ENCODE results near the gene CFAP299. TPM values are rescaled to one million over a fixed set of nuclear protein-coding genes. Genes with fewer than 3 reads are reported as not detected.

The CFAP299 gene
- total RNA-seq, 1 experiment from 2014 or later: not detected

DNA sequence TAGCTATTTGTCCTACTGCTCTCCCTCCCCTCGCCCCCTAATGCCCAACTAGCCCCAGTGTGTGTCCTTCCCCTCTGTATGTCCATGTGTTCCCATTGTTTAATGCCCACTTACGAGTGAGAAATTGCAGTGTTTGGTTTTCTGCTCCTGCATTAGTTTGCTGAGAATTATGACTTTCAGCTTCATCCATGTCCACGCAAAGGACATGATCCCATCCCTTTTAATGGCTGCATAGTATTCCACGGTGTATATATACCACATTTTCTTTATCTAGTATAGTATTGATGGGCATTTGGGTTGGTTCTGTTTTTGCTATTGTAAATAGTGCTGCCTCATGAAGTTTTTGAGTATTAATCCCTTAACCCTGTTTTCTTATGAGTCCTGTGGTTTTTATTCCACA lies 33.6 kb upstream of the CFAP299 start:
- H3K9me3 ChIP-seq (ENCODE audit: insufficient read depth, low read depth): no peaks in the 10 kb centered on the region

DNA sequence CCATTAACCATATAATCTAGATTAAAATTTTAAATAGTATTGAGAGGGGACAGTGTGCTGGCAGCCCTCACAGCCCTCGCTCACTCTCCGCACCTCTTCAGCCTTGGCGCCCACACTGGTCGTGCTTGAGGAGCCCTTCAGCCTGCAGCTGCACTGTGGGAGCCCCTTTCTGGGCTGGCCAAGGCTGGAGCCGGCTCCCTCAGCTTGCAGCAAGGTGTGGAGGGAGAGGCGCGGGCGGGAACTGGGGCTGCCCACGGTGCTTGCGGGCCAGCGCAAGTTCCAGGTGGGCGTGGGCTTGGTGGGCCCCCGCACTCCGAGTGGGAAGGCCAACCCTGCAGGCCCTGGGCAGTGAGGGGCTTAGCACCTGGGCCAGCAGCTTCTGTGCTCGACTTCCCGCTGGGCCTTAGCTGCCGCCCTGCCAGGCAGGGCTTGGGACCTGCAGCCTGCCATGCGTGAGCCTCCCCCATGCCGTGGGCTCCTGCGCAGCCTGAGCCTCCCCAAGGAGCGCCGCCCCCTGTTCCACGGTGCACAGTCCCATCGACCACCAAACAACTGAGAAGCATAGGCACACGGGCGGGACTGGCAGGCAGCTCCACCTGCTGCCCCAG lies 32.8 kb upstream of the CFAP299 start:
- H3F3A ChIP-seq (ENCODE audit: insufficient read depth, low read depth): no peaks in the 10 kb centered on the region
- no peak overlapping the region for H3K4me2 ChIP-seq
- H3K36me3 ChIP-seq (ENCODE audit: low read depth): no peaks in the 10 kb centered on the region
- no peaks in the 10 kb centered on the region for H3K4me1 ChIP-seq (replicated peaks; ENCODE audit: insufficient read depth)
- POLR2A ChIA-PET (ENCODE audit: unreplicated experiment): no interaction called here
- BruUV-seq (replicated peaks): no TSS peak
- DNase-seq: no peak
- TF ChIP-seq, protein P1, sequence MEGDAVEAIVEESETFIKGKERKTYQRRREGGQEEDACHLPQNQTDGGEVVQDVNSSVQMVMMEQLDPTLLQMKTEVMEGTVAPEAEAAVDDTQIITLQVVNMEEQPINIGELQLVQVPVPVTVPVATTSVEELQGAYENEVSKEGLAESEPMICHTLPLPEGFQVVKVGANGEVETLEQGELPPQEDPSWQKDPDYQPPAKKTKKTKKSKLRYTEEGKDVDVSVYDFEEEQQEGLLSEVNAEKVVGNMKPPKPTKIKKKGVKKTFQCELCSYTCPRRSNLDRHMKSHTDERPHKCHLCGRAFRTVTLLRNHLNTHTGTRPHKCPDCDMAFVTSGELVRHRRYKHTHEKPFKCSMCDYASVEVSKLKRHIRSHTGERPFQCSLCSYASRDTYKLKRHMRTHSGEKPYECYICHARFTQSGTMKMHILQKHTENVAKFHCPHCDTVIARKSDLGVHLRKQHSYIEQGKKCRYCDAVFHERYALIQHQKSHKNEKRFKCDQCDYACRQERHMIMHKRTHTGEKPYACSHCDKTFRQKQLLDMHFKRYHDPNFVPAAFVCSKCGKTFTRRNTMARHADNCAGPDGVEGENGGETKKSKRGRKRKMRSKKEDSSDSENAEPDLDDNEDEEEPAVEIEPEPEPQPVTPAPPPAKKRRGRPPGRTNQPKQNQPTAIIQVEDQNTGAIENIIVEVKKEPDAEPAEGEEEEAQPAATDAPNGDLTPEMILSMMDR (conservative IDR thresholded peaks at IDR 0.05): no peak
- TF ChIP-seq EZH2 (IDR thresholded peaks at IDR 0.05; ENCODE audit: low read depth): no peak
- no peaks in the 10 kb centered on the region for H3K9me3 ChIP-seq (ENCODE audit: insufficient read depth, low read depth)
- H3K4me3 ChIP-seq: no peak overlapping the region
- no peak overlapping the region for H3K27ac ChIP-seq
- H4K20me1 ChIP-seq (ENCODE audit: insufficient read depth): no peaks in the 10 kb centered on the region
- intact Hi-C loops (cut with micrococcal nuclease; ENCODE audit: unreplicated experiment): no loop called here
- no peak overlapping the region for H2AFZ ChIP-seq
- H3K27me3 ChIP-seq (ENCODE audit: insufficient read depth, low read depth): no peaks in the 10 kb centered on the region
- CTCF ChIA-PET: interaction anchor here (0.6 kb wide), 1 partner anchor 29 kb away, joined by 4 read pairs; no protein-coding TSS in a partner anchor
- no peaks in the 10 kb centered on the region for H3K79me2 ChIP-seq (ENCODE audit: low read depth)
- no peaks in the 10 kb centered on the region for H3K9me2 ChIP-seq (ENCODE audit: insufficient read depth)

More for the DNA sequence above, 33.6 kb upstream of the CFAP299 start:
- H3K79me2 ChIP-seq (ENCODE audit: low read depth): no peaks in the 10 kb centered on the region
- H3K4me1 ChIP-seq (replicated peaks; ENCODE audit: insufficient read depth): no peaks in the 10 kb centered on the region
- no peaks in the 10 kb centered on the region for H3K36me3 ChIP-seq (ENCODE audit: low read depth)
- no TSS peak for BruUV-seq (replicated peaks)
- no peak overlapping the region for H3K27ac ChIP-seq
- CTCF ChIA-PET: interaction anchor here (0.6 kb wide), 1 partner anchor 30 kb away, joined by 4 read pairs; no protein-coding TSS in a partner anchor
- intact Hi-C loops (cut with micrococcal nuclease; ENCODE audit: unreplicated experiment): no loop called here
- TF ChIP-seq, protein P1 (conservative IDR thresholded peaks at IDR 0.05): no peak
- TF ChIP-seq EZH2 (IDR thresholded peaks at IDR 0.05; ENCODE audit: low read depth): no peak
- POLR2A ChIA-PET (ENCODE audit: unreplicated experiment): no interaction called here
- H3F3A ChIP-seq (ENCODE audit: insufficient read depth, low read depth): no peaks in the 10 kb centered on the region
- H3K9me2 ChIP-seq (ENCODE audit: insufficient read depth): no peaks in the 10 kb centered on the region
- no peaks in the 10 kb centered on the region for H3K27me3 ChIP-seq (ENCODE audit: insufficient read depth, low read depth)
- no peak overlapping the region for H3K4me2 ChIP-seq
- no peak for DNase-seq
- no peaks in the 10 kb centered on the region for H4K20me1 ChIP-seq (ENCODE audit: insufficient read depth)
- H3K4me3 ChIP-seq: no peak overlapping the region
- H2AFZ ChIP-seq: no peak overlapping the region; the same call in 1 of the 2 replicates

DNA sequence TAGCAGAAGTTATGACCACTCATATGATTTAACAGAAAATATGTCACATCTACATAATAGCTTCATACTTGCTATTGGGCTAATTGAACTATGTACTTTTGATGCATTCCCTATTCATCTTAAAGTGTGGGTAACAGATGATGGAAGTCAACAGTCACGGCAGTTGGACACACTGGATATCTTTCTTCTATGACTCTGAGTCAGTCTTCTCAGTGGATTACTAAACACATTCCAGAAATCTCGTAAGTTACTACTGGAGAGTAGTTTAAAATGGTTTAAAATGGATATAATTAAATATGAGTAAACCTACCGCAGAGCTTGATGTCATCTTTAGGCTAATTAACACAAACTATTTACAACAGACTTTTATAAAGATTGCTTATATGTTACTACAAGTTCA lies 30.1 kb upstream of the CFAP299 start:
- H3F3A ChIP-seq (ENCODE audit: insufficient read depth, low read depth): no peaks in the 10 kb centered on the region
- H4K20me1 ChIP-seq (ENCODE audit: insufficient read depth): no peaks in the 10 kb centered on the region
- TF ChIP-seq EZH2 (IDR thresholded peaks at IDR 0.05; ENCODE audit: low read depth): no peak
- TF ChIP-seq, protein P1 (conservative IDR thresholded peaks at IDR 0.05): no peak
- H3K36me3 ChIP-seq (ENCODE audit: low read depth): no peaks in the 10 kb centered on the region
- H2AFZ ChIP-seq: no peak overlapping the region
- ChIA-PET CTCF (no interaction called here), POLR2A (ENCODE audit: unreplicated experiment) (no interaction called here)
- H3K79me2 ChIP-seq (ENCODE audit: low read depth): no peaks in the 10 kb centered on the region
- H3K4me1 ChIP-seq (replicated peaks; ENCODE audit: insufficient read depth): no peaks in the 10 kb centered on the region
- H3K4me2 ChIP-seq: no peak overlapping the region
- no peak for DNase-seq
- H3K27ac ChIP-seq: no peak overlapping the region
- H3K4me3 ChIP-seq: no peak overlapping the region
- BruUV-seq (replicated peaks): no TSS peak
- H3K9me3 ChIP-seq (ENCODE audit: insufficient read depth, low read depth): no peaks in the 10 kb centered on the region
- no peaks in the 10 kb centered on the region for H3K27me3 ChIP-seq (ENCODE audit: insufficient read depth, low read depth)
- no peaks in the 10 kb centered on the region for H3K9me2 ChIP-seq (ENCODE audit: insufficient read depth)
- intact Hi-C loops (cut with micrococcal nuclease; ENCODE audit: unreplicated experiment): no loop called here
